ENCODE measurements around the gene CHID1. TPM values are rescaled to one million over a fixed set of nuclear protein-coding genes. Genes with fewer than 3 reads are reported as not detected.
A peak's percentile ranks its signal among the peaks of the same experiment; 100 is the strongest.

The CHID1 gene
- polyA plus RNA-seq, 1 experiment = 95.5 TPM

DNA sequence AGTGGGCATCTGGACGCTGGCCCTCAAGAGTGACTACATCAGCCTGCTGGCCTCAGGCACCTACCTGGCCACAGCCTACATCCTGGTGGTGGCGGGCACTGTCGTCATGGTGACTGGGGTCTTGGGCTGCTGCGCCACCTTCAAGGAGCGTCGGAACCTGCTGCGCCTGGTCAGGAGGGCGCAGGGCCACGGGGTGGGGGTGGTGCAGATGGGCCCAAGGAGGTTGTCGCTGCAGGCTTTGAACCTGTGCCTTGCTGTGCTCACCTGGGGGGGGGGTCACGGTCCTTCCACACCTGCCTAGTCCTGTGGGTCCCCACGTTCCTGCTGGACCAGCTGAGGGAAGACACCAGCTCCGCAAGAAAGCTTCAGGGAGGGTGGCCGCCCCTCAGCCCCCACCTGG, 74.3 kb downstream of the CHID1 start:
- no peak overlapping the region for H3K27ac ChIP-seq (ENCODE audit: low read depth, low read length)
- ChIA-PET CTCF (interaction anchor here (0.8 kb wide), 1 partner anchor 12 kb away, joined by 4 read pairs; no protein-coding TSS in a partner anchor), POLR2A (no interaction called here)
- DNase-seq (ENCODE audit: low read depth, low spot score) = no peak
- H3K4me3 ChIP-seq (ENCODE audit: low read depth, low read length) = no peak overlapping the region
- H3K9me3 ChIP-seq (ENCODE audit: control insufficient read depth, insufficient read depth, low read length) = no peaks in the 10 kb centered on the region; the same call in 1 of the 2 replicates
- no peak for TF ChIP-seq CTCF (IDR thresholded peaks at IDR 0.05; ENCODE audit: low read depth, low read length)
- no peaks in the 10 kb centered on the region for H3K27me3 ChIP-seq (ENCODE audit: control insufficient read depth, insufficient read depth, low read length)

DNA sequence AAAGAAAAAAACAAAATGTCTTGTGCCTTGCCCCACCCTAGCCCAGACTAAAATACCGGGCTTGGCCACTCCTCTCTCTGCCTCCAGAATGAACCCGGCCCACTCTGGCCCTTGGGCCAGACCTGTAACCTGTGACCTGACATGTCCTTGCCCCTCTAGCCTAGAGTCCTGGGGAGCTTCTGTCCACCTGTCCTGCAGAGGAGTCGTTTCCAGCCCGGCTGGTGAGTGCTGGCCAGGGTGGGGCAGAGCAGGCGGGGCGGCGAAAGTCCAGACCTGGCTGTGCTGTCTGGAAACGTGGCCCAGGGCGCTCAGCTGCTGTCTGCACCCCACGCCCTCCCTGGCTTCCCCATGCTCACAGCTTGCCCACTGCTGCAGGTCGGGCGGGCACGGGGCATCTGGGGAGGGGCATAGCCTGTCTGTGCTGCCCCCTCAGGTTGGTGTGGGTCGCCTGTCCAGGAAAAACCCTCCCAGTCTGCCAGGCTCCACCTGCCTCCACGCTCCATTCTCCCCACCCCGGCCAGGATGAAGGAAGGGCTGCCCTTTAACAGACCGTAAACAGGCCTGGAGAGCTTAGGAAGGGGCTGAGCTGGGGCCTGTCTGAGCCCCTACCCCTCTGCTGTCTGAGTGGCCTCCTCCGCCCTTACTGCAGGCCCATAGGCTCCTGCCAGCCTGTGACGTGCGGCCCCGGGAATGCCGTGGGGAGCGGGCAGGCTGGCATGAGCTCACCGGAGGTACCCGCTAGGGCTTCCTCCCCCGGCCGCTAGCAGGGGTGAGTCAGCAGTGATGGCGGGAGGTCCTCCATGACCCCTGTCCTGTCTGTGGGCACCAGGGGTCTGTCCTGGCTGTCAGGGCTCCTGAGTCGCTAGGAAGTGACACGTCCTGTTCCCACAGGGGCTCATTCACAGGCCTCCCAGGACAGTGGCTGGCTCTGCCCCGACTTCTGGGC, 76.0 kb downstream of the CHID1 start:
- no peak for DNase-seq (ENCODE audit: low read depth, low spot score)
- CTCF ChIA-PET = no interaction called here
- Histone ChIP-seq H3K27ac (ENCODE audit: low read depth, low read length) (peak overlapping the region; percentile 77), H3K4me3 (ENCODE audit: low read depth, low read length) (peak overlapping the region; percentile 77), H3K27me3 (ENCODE audit: control insufficient read depth, insufficient read depth, low read length) (no peaks in the 10 kb centered on the region), H3K9me3 (ENCODE audit: control insufficient read depth, insufficient read depth, low read length) (no peaks in the 10 kb centered on the region; the same call in 1 of the 2 replicates)
- TF ChIP-seq CTCF (IDR thresholded peaks at IDR 0.05; ENCODE audit: low read depth, low read length) = no peak
- POLR2A ChIA-PET = interaction anchor here (0.5 to 4.9 kb wide), 6 partner anchors 9 to 85 kb away, joined by 3 to 66 read pairs (median 8); partner anchors contain the start of genes PNPLA2, POLR2L, RPLP2 and TSPAN4

DNA sequence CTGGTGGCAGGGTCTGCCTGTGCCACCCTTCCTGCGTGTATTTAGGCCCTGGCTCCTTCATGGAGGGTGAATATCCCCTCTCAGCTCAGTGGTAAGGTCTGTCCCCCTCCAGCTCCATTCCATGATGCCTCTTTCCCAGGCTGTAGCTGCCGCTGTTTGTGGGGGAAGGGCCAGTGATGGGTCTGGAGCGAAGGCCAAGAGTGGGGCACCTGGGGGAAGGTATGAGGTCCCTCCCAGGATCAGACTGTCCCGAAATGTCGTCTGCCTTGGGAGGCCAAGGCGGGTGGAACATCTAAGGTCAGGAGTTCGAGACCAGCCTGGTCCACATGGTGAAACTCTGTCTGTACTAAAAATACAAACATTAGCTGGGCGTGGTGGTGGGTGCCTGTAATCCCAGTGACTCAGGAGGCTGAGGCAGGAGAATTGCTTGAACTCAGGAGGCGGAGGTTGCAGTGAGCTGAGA, 76.7 kb downstream of the CHID1 start:
- POLR2A ChIA-PET = interaction anchor here (3.1 to 4.9 kb wide), 2 partner anchors 10 to 14 kb away, joined by 22 to 66 read pairs; partner anchors contain the start of genes PNPLA2, POLR2L and TSPAN4
- CTCF ChIA-PET = no interaction called here
- Histone ChIP-seq H3K9me3 (ENCODE audit: control insufficient read depth, insufficient read depth, low read length) (no peaks in the 10 kb centered on the region; the same call in 1 of the 2 replicates), H3K27ac (ENCODE audit: low read depth, low read length) (peak overlapping the region; percentile 77), H3K4me3 (ENCODE audit: low read depth, low read length) (peak overlapping the region; percentile 77), H3K27me3 (ENCODE audit: control insufficient read depth, insufficient read depth, low read length) (no peaks in the 10 kb centered on the region)
- no peak for TF ChIP-seq CTCF (IDR thresholded peaks at IDR 0.05; ENCODE audit: low read depth, low read length)
- DNase-seq (ENCODE audit: low read depth, low spot score) = no peak

- Histone ChIP-seq H3K9me3 (ENCODE audit: control insufficient read depth, insufficient read depth, low read length) (no peaks in the 10 kb centered on the region; the same call in 1 of the 2 replicates), H3K4me3 (ENCODE audit: low read depth, low read length) (peak overlapping the region; percentile 77), H3K27ac (ENCODE audit: low read depth, low read length) (peak overlapping the region; percentile 57), H3K27me3 (ENCODE audit: control insufficient read depth, insufficient read depth, low read length) (no peaks in the 10 kb centered on the region)
- TF ChIP-seq CTCF (IDR thresholded peaks at IDR 0.05; ENCODE audit: low read depth, low read length) = no peak
- no peak for DNase-seq (ENCODE audit: low read depth, low spot score)
- ChIA-PET CTCF (no interaction called here), POLR2A (interaction anchor here (0.7 to 4.9 kb wide), 3 partner anchors 10 to 24 kb away, joined by 4 to 66 read pairs (median 22); partner anchors contain the start of genes PNPLA2, POLR2L, RPLP2 and TSPAN4)
Measured at GRCh38 chr11:833114-833791, 77.4 kb downstream of the CHID1 start.
